OCI-LY1 (cell line): ENCODE results near the gene MPRIP.

Source experiments
- H2AFZ ChIP-seq: fragments of 200-600 bp; sonication (generic), shearing (Covaris generic); 2 replicates; pipeline ENCODE4 v1.6.0; 2014; ENCODE audit warnings: antibody characterized with exemption, mild to moderate bottlenecking, low read length
- H3F3A ChIP-seq: fragments of 200-600 bp; sonication (generic), shearing (Covaris generic); 2 replicates; pipeline ENCODE4 v1.6.0; 2014; ENCODE audit warnings: mild to moderate bottlenecking, antibody characterized with exemption, low read length, moderate library complexity; ENCODE audit not compliant: insufficient read depth
- H3K27ac ChIP-seq: fragments of 200-600 bp; sonication (generic); 2 replicates; pipeline ENCODE4 v1.5.1; 2014; ENCODE audit warnings: low read length, mixed run types, mild to moderate bottlenecking, low read depth; ENCODE audit not compliant: poor library complexity, severe bottlenecking
- H3K27me3 ChIP-seq: fragments of 200-600 bp; sonication (generic); 2 replicates; pipeline ENCODE4 v1.6.0; 2014; ENCODE audit warnings: antibody characterized with exemption, mild to moderate bottlenecking, low read length, moderate library complexity; ENCODE audit not compliant: insufficient read depth
- H3K36me3 ChIP-seq: fragments of 200-600 bp; sonication (generic); 2 replicates; pipeline ENCODE4 v1.6.1; 2014; ENCODE audit warnings: mild to moderate bottlenecking, antibody characterized with exemption, low read length, moderate library complexity, mixed read lengths; ENCODE audit not compliant: insufficient read depth
- H3K4me1 ChIP-seq: fragments of 200-600 bp; sonication (generic); 2 replicates; pipeline ENCODE4 v1.5.1; 2014; ENCODE audit warnings: mild to moderate bottlenecking, low read length, moderate library complexity; ENCODE audit not compliant: insufficient read depth, severe bottlenecking
- H3K4me2 ChIP-seq: fragments of 200-600 bp; sonication (generic), shearing (Covaris generic); 2 replicates; pipeline ENCODE4 v1.6.1; 2014; ENCODE audit warnings: low read length
- H3K4me3 ChIP-seq: fragments of 200-600 bp; sonication (generic); 2 replicates; pipeline ENCODE4 v1.5.1; 2014; ENCODE audit warnings: low read length, low read depth, mild to moderate bottlenecking, mixed read lengths; ENCODE audit not compliant: poor library complexity, severe bottlenecking
- H3K79me2 ChIP-seq: fragments of 200-600 bp; shearing (Covaris generic); 2 replicates; pipeline ENCODE4 v1.6.1; 2016; ENCODE audit warnings: mixed run types, low read length, mixed read lengths; ENCODE audit not compliant: insufficient read depth
- H3K9ac ChIP-seq: fragments of 200-600 bp; sonication (generic), shearing (Covaris generic); 2 replicates; pipeline ENCODE4 v1.6.1; 2014; ENCODE audit warnings: mild to moderate bottlenecking, low read length, mixed read lengths
- H3K9me2 ChIP-seq: fragments of 200-600 bp; sonication (generic), shearing (Covaris generic); 2 replicates; pipeline ENCODE4 v1.6.1; 2014; ENCODE audit warnings: low read depth, mild to moderate bottlenecking, low read length, mixed read lengths
- H3K9me3 ChIP-seq: fragments of 200-600 bp; shearing (Covaris generic); 2 replicates; pipeline ENCODE4 v1.6.1; 2014; ENCODE audit warnings: low read length, mixed read lengths
- H4K20me1 ChIP-seq: fragments of 200-600 bp; sonication (generic), shearing (Covaris generic); 2 replicates; pipeline ENCODE4 v1.6.0; 2016; ENCODE audit warnings: mild to moderate bottlenecking, low read length; ENCODE audit not compliant: insufficient read depth
- CTCF ChIP-seq: fragments of 200-600 bp; sonication (generic), shearing (Covaris generic); IDR thresholded peaks from 2 replicates; pipeline ENCODE4 v1.5.1; 2017; ENCODE audit warnings: mild to moderate bottlenecking, antibody characterized with exemption, low read length, moderate library complexity, mixed read lengths
- EZH2 ChIP-seq: fragments of 200-600 bp; sonication (generic), shearing (Covaris generic); IDR thresholded peaks from 2 replicates; pipeline ENCODE4 v1.8.0; 2017; ENCODE audit warnings: borderline replicate concordance, mixed run types, mild to moderate bottlenecking, antibody characterized with exemption, low read length, moderate library complexity, mixed read lengths

Gene MPRIP

GRCh38 chr17:17237026-17237799 is 195.0 kb downstream of the MPRIP start, which contains the start of gene FLCN:
FLCN (minus strand) TSS chr17:17237168; CDS start chr17:17228137, 9,031 bp downstream.
- Histone ChIP-seq H3K9me2 (no peaks in the 10 kb centered on the region), H3K79me2 (peaks cover 18% of the 10 kb centered on the region; the same call in 1 of the 2 replicates), H3K4me3 (peak within 1 kb of the TSS; percentile 98), H3F3A (no peaks in the 10 kb centered on the region), H4K20me1 (no peaks in the 10 kb centered on the region), H3K27ac (peak within 1 kb of the TSS; percentile 70), H3K9ac (peak within 1 kb of the TSS; percentile 98), H3K4me1 (peaks cover 26% of the 10 kb centered on the region), H3K4me2 (peak within 1 kb of the TSS; percentile 100), H3K36me3 (peaks cover 8% of the 10 kb centered on the region), H3K9me3 (no peaks in the 10 kb centered on the region), H2AFZ (peak within 1 kb of the TSS; percentile 68), H3K27me3 (no peaks in the 10 kb centered on the region)
- TF ChIP-seq CTCF, result no peak
- no peak for TF ChIP-seq EZH2

GRCh38 chr17:17239832-17240231 is 197.6 kb downstream of the MPRIP start:
- Histone ChIP-seq H3K9me3 (no peaks in the 10 kb centered on the region), H3K4me1 (peaks cover 26% of the 10 kb centered on the region), H3K4me3 (no peak overlapping the region), H3K27me3 (no peaks in the 10 kb centered on the region), H3K79me2 (peaks cover 18% of the 10 kb centered on the region; the same call in 1 of the 2 replicates), H3K27ac (peak overlapping the region; percentile 1), H4K20me1 (no peaks in the 10 kb centered on the region), H3F3A (no peaks in the 10 kb centered on the region), H3K36me3 (peaks cover 8% of the 10 kb centered on the region; the same call in 1 of the 2 replicates), H3K9me2 (no peaks in the 10 kb centered on the region), H3K9ac (no peak overlapping the region), H2AFZ (no peak overlapping the region), H3K4me2 (no peak overlapping the region)
- no peak for TF ChIP-seq CTCF

GRCh38 chr17:17241656-17242055 is 199.4 kb downstream of the MPRIP start:
- peaks cover 2% of the 10 kb centered on the region; the same call in 1 of the 2 replicates for H3K79me2 ChIP-seq
- H3K27ac ChIP-seq, result no peak overlapping the region
- TF ChIP-seq EZH2, result no peak
- no peak for TF ChIP-seq CTCF
- H3K27me3 ChIP-seq, result no peaks in the 10 kb centered on the region
- H3F3A ChIP-seq, result no peaks in the 10 kb centered on the region
- peaks cover 12% of the 10 kb centered on the region for H3K4me1 ChIP-seq
- H3K4me2 ChIP-seq, result no peak overlapping the region
- H3K4me3 ChIP-seq, result no peak overlapping the region
- H3K36me3 ChIP-seq, result peaks cover 22% of the 10 kb centered on the region
- H3K9ac ChIP-seq, result no peak overlapping the region
- no peaks in the 10 kb centered on the region for H3K9me3 ChIP-seq
- H3K9me2 ChIP-seq, result no peaks in the 10 kb centered on the region
- H2AFZ ChIP-seq, result no peak overlapping the region
- H4K20me1 ChIP-seq, result no peaks in the 10 kb centered on the region
